RWPE2 (cell line): ENCODE results near the gene PSG2.
"Not testable (repeated sequence)": the region's sequence is repeated elsewhere in the genome, so short reads cannot be mapped to it uniquely, and the experiment has no call there.

Source experiments
- ATAC-seq: fragments of 200-7000 bp; cut with Tn5 transposase; 3 replicates; pipeline ENCODE4 v1.9.1; 2021; ENCODE audit warnings: low read depth
- DNase-seq: peaks from one replicate; pipeline ENCODE4 v3.0.0-alpha.2; 2020; ENCODE audit warnings: low spot score
- H3K27ac ChIP-seq: fragments of 450-650 bp; 2 replicates; pipeline ENCODE4 v1.5.1; 2017; ENCODE audit warnings: mild to moderate bottlenecking; ENCODE audit not compliant: poor library complexity, severe bottlenecking
- H3K27me3 ChIP-seq: fragments of 250-450 bp; sonication (Bioruptor Pico); 2 replicates; pipeline ENCODE4 v1.5.1; 2021; ENCODE audit warnings: mild to moderate bottlenecking, moderate library complexity; ENCODE audit not compliant: insufficient read depth, poor library complexity, severe bottlenecking
- H3K36me3 ChIP-seq: fragments of 250-450 bp; sonication (Bioruptor Pico); 2 replicates; pipeline ENCODE4 v1.5.1; 2020; ENCODE audit warnings: low read depth, mild to moderate bottlenecking, moderate library complexity
- H3K4me1 ChIP-seq: fragments of 250-450 bp; sonication (Bioruptor Pico); 2 replicates; pipeline ENCODE4 v1.5.1; 2021; ENCODE audit warnings: mild to moderate bottlenecking, moderate library complexity; ENCODE audit not compliant: insufficient read depth, poor library complexity, severe bottlenecking
- H3K4me3 ChIP-seq: fragments of 250-450 bp; sonication (Bioruptor Pico); 2 replicates; pipeline ENCODE4 v1.5.1; 2021; ENCODE audit warnings: mild to moderate bottlenecking, moderate library complexity; ENCODE audit not compliant: severe bottlenecking
- H3K9me3 ChIP-seq: fragments of 250-450 bp; sonication (Bioruptor Pico); 2 replicates; pipeline ENCODE4 v1.5.1; 2021; ENCODE audit warnings: mild to moderate bottlenecking, moderate library complexity; ENCODE audit not compliant: severe bottlenecking
- CTCF ChIP-seq: fragments of 450-650 bp; IDR thresholded peaks from one replicate; pipeline ENCODE4 v1.5.1; 2017; ENCODE audit warnings: mild to moderate bottlenecking, moderate library complexity; ENCODE audit not compliant: poor library complexity, severe bottlenecking

Gene PSG2

GRCh38 chr19:43060254-43060653, 22.2 kb downstream of the PSG2 start:
- Histone ChIP-seq H3K27ac (peak overlapping the region; percentile 43), H3K4me1 (peaks cover 12% of the 10 kb centered on the region)
- not testable (repeated sequence) for H3K4me3 ChIP-seq, H3K27me3 ChIP-seq, DNase-seq, ATAC-seq, H3K36me3 ChIP-seq, H3K9me3 ChIP-seq

DNA sequence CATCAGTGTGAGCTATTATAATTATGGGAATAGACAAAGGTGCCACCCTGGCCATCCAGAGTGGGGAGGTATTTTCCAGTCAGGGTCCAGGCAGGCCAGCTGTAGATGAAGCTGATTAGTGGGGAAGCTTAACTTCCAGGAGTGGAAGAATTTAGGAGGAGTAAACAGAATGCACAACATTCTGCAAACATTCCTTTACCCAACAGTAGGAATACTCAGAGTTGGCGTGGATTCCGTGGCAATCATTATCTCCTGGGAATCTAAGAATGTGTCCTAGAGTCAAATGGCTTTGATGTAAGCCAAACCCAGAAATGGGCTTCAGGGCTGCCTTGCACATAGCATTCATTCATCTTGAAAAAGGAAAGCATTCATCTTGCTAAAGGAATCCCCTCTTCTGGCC, 23.0 kb downstream of the PSG2 start:
- not testable (repeated sequence) for H3K36me3 ChIP-seq, DNase-seq, H3K4me3 ChIP-seq, H3K27me3 ChIP-seq, ATAC-seq, H3K9me3 ChIP-seq
- H3K4me1 ChIP-seq = peaks cover 12% of the 10 kb centered on the region
- peak overlapping the region; percentile 43 for H3K27ac ChIP-seq

GRCh38 chr19:43058440-43058839, 24.1 kb downstream of the PSG2 start:
- ATAC-seq, H3K27me3 ChIP-seq, H3K9me3 ChIP-seq, H3K36me3 ChIP-seq, DNase-seq, H3K4me3 ChIP-seq: not testable (repeated sequence)
- H3K27ac ChIP-seq = peak overlapping the region; percentile 43
- H3K4me1 ChIP-seq = peaks cover 12% of the 10 kb centered on the region

- not testable (repeated sequence) for H3K4me3 ChIP-seq, H3K9me3 ChIP-seq, H3K27me3 ChIP-seq, H3K4me1 ChIP-seq, H3K27ac ChIP-seq, DNase-seq, ATAC-seq, H3K36me3 ChIP-seq
Measured at GRCh38 chr19:43047966-43048365, 34.5 kb downstream of the PSG2 start.

DNA sequence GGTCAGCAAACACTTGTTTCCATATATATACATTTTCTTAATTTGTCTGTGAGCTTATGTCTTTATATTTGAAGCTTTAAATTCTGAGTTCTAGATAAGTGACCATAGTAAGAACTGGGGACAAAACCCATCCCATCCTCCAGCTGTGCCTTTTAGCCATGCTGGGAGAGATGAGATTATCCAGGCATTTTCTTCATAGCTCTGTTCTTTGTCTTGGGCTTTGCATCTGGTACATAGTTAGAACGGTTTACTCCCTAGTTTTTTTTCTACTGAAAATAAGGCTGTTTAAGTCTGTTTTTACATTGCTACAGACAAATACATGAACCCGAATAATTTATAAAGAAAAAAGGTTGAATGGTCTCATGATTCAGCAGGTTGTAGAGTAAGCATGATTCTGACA, 35.9 kb downstream of the PSG2 start:
- H3K9me3 ChIP-seq, H3K4me1 ChIP-seq, H3K27me3 ChIP-seq, ATAC-seq, H3K27ac ChIP-seq, DNase-seq, H3K4me3 ChIP-seq, H3K36me3 ChIP-seq: not testable (repeated sequence)

- H3K4me1 ChIP-seq = not testable (repeated sequence)
Measured at GRCh38 chr19:43043492-43044180, 38.9 kb downstream of the PSG2 start.

DNA sequence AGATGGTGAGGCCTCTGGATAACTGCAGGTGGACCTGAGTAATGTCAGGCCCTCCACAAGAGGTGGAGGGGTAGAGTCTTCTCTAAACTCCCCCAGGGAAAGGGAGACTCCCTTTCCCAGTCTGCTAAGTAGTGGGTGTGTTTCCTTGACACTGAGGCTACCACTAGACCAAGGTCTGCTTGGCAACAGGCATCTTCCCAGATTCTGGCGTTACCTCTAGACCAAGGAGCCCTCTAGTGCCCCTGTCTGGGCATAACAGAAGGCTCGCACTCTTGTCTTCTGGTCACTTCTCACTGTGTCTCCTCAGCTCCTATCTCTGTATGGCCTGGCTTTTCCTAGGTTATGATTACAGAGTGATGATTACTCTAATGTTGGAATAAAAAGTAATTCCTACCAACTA, 50.9 kb downstream of the PSG2 start:
- H3K36me3 ChIP-seq, H3K4me1 ChIP-seq, H3K4me3 ChIP-seq, ATAC-seq, DNase-seq, H3K27ac ChIP-seq, H3K9me3 ChIP-seq, H3K27me3 ChIP-seq: not testable (repeated sequence)
- TF ChIP-seq CTCF = peak; percentile 34

More at GRCh38 chr19:43043492-43044180, 38.9 kb downstream of the PSG2 start:
- H3K9me3 ChIP-seq, H3K27me3 ChIP-seq, H3K4me3 ChIP-seq, ATAC-seq, H3K36me3 ChIP-seq, H3K27ac ChIP-seq, DNase-seq: not testable (repeated sequence)

GRCh38 chr19:43028866-43029265, 53.6 kb downstream of the PSG2 start:
- Histone ChIP-seq H3K27me3 (no peaks in the 10 kb centered on the region), H3K4me1 (no peaks in the 10 kb centered on the region), H3K27ac (no peak overlapping the region), H3K9me3 (no peaks in the 10 kb centered on the region), H3K4me3 (no peak overlapping the region), H3K36me3 (no peaks in the 10 kb centered on the region)
- no peak for ATAC-seq
- no peak for TF ChIP-seq CTCF
- no peak for DNase-seq

GRCh38 chr19:43027985-43028384, 54.5 kb downstream of the PSG2 start:
- H3K4me3 ChIP-seq, DNase-seq, H3K27ac ChIP-seq, H3K4me1 ChIP-seq, H3K9me3 ChIP-seq, ATAC-seq, H3K36me3 ChIP-seq, H3K27me3 ChIP-seq: not testable (repeated sequence)

DNA sequence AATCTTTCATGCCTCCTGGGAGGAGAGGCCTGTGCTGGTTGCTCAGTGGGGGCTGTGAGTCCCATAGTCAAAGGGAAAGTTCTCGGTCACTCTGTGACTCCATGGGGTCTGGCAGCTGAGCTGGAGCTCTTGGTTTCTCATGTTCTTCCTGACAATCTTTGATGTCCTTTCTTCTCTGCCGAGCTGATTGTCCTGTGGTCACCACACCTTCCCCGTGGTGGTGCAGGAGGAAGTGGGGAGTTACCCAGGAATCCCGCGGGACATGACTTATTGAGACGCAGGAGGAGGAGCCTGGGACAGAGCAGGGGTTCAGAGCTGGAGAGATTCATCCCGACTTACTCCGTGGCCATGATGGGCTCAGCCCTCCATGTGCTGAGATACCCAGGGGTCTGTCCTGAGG, 55.4 kb downstream of the PSG2 start:
- DNase-seq, H3K4me1 ChIP-seq, H3K4me3 ChIP-seq, H3K9me3 ChIP-seq, H3K36me3 ChIP-seq, H3K27ac ChIP-seq, ATAC-seq, H3K27me3 ChIP-seq: not testable (repeated sequence)
